GM20431 (cell line): ENCODE measurements around the gene SCARF2.
"Not testable (repeated sequence)": the region's sequence is repeated elsewhere in the genome, so short reads cannot be mapped to it uniquely, and the experiment has no call there.

Source experiments
- in situ Hi-C: fragments of 300-500 bp; cut with MseI, MboI; formaldehyde crosslinking; loops from one replicate; pipeline ENCODE4 v1.15.0; 2020; ENCODE audit warnings: low sequenced_read_pairs; ENCODE audit not compliant: unreplicated experiment

Gene SCARF2

GRCh38 chr22:20429254-20430100, 8.1 kb downstream of the SCARF2 start:
- in situ Hi-C loops, result no loop called here

GRCh38 chr22:20428496-20429253, 8.9 kb downstream of the SCARF2 start:
- in situ Hi-C loops, result no loop called here

- in situ Hi-C loops, result no loop called here
Measured at GRCh38 chr22:20427945-20428417, 9.6 kb downstream of the SCARF2 start.

- in situ Hi-C loops, result no loop called here
Measured at GRCh38 chr22:20427104-20427944, 10.3 kb downstream of the SCARF2 start.

- in situ Hi-C loops, result no loop called here
Measured at GRCh38 chr22:20426259-20426615, 11.4 kb downstream of the SCARF2 start.

GRCh38 chr22:20425566-20426258, 11.9 kb downstream of the SCARF2 start:
- in situ Hi-C loops, result no loop called here

GRCh38 chr22:20424932-20425565, 12.6 kb downstream of the SCARF2 start:
- in situ Hi-C loops, result no loop called here

- in situ Hi-C loops, result no loop called here
Measured at GRCh38 chr22:20424568-20424931, 13.1 kb downstream of the SCARF2 start.

- in situ Hi-C loops, result no loop called here
Measured at GRCh38 chr22:20423906-20424551, 13.6 kb downstream of the SCARF2 start.

- in situ Hi-C loops, result no loop called here
Measured at GRCh38 chr22:20423008-20423905, 14.4 kb downstream of the SCARF2 start.

GRCh38 chr22:20422271-20423007, 15.2 kb downstream of the SCARF2 start:
- in situ Hi-C loops, result no loop called here

GRCh38 chr22:20421507-20421874, 16.1 kb downstream of the SCARF2 start:
- in situ Hi-C loops, result no loop called here

- in situ Hi-C loops, result no loop called here
Measured at GRCh38 chr22:20420157-20420842, 17.3 kb downstream of the SCARF2 start.

- in situ Hi-C loops, result no loop called here
Measured at GRCh38 chr22:20419664-20419951, 18.0 kb downstream of the SCARF2 start.

GRCh38 chr22:20418211-20418788, 19.3 kb downstream of the SCARF2 start:
- in situ Hi-C loops, result no loop called here

GRCh38 chr22:20415699-20416098, 21.9 kb downstream of the SCARF2 start:
- in situ Hi-C loops, result not testable (repeated sequence)

GRCh38 chr22:20415241-20415640, 22.4 kb downstream of the SCARF2 start:
- in situ Hi-C loops, result not testable (repeated sequence)
